ENCODE measurements around the gene RAI1. TPM values are rescaled to one million over a fixed set of nuclear protein-coding genes. Genes with fewer than 3 reads are reported as not detected.
A peak's percentile ranks its signal among the peaks of the same experiment; 100 is the strongest.
"Not testable (repeated sequence)": the region's sequence is repeated elsewhere in the genome, so short reads cannot be mapped to it uniquely, and the experiment has no call there.

RAI1 gene
- total RNA-seq, 1 experiment from 2014 or later: 86.3 TPM

- CTCF ChIA-PET: no interaction called here
- H3F3A ChIP-seq (ENCODE audit: insufficient read depth, low read depth): peaks cover 30% of the 10 kb centered on the region
- intact Hi-C loops (cut with micrococcal nuclease; ENCODE audit: unreplicated experiment): no loop called here
- no TSS peak for BruUV-seq (replicated peaks)
- peak; percentile 73 to 92 for DNase-seq
- H3K4me3 ChIP-seq: peak overlapping the region; percentile 20; the same call in 1 of the 2 replicates
- H3K9me3 ChIP-seq (ENCODE audit: insufficient read depth, low read depth): no peaks in the 10 kb centered on the region
- peak overlapping the region; percentile 24; the same call in 1 of the 2 replicates for H2AFZ ChIP-seq
- H3K4me2 ChIP-seq: peak overlapping the region; percentile 64
- POLR2A ChIA-PET (ENCODE audit: unreplicated experiment): interaction anchor here (0.6 to 0.7 kb wide), 2 partner anchors 210 to 508 kb away, joined by 3 to 5 read pairs; no protein-coding TSS in a partner anchor
- no peaks in the 10 kb centered on the region for H4K20me1 ChIP-seq (ENCODE audit: insufficient read depth)
- H3K36me3 ChIP-seq (ENCODE audit: low read depth): no peaks in the 10 kb centered on the region
- no peak for TF ChIP-seq EZH2 (IDR thresholded peaks at IDR 0.05; ENCODE audit: low read depth)
- TF ChIP-seq CTCF (conservative IDR thresholded peaks at IDR 0.05): no peak
- peak overlapping the region; percentile 82 for H3K27ac ChIP-seq
- peaks cover 49% of the 10 kb centered on the region for H3K4me1 ChIP-seq (replicated peaks; ENCODE audit: insufficient read depth)
- H3K27me3 ChIP-seq (ENCODE audit: insufficient read depth, low read depth): no peaks in the 10 kb centered on the region
- no peaks in the 10 kb centered on the region for H3K79me2 ChIP-seq (ENCODE audit: low read depth)
- no peaks in the 10 kb centered on the region for H3K9me2 ChIP-seq (ENCODE audit: insufficient read depth)
Measured at GRCh38 chr17:17675925-17676534, 5.2 kb upstream of the RAI1 start.

GRCh38 chr17:17676752-17677151 lies 4.5 kb upstream of the RAI1 start:
- H3K9me3 ChIP-seq (ENCODE audit: insufficient read depth, low read depth): no peaks in the 10 kb centered on the region
- H3K4me1 ChIP-seq (replicated peaks; ENCODE audit: insufficient read depth): peaks cover 48% of the 10 kb centered on the region
- TF ChIP-seq EZH2 (IDR thresholded peaks at IDR 0.05; ENCODE audit: low read depth) (no peak), CTCF (conservative IDR thresholded peaks at IDR 0.05) (no peak)
- H3K9me2 ChIP-seq (ENCODE audit: insufficient read depth): no peaks in the 10 kb centered on the region
- H3K4me3 ChIP-seq: peak overlapping the region; percentile 20; the same call in 1 of the 2 replicates
- TSS peak; percentile 49 for BruUV-seq (replicated peaks)
- no peak for DNase-seq
- POLR2A ChIA-PET (ENCODE audit: unreplicated experiment): interaction anchor here (0.6 kb wide), 1 partner anchor 1141 kb away, joined by 4 read pairs; no protein-coding TSS in a partner anchor
- H3F3A ChIP-seq (ENCODE audit: insufficient read depth, low read depth): peaks cover 30% of the 10 kb centered on the region
- CTCF ChIA-PET: no interaction called here
- peaks cover 2% of the 10 kb centered on the region for H3K79me2 ChIP-seq (ENCODE audit: low read depth)
- H4K20me1 ChIP-seq (ENCODE audit: insufficient read depth): no peaks in the 10 kb centered on the region
- intact Hi-C loops (cut with micrococcal nuclease; ENCODE audit: unreplicated experiment): no loop called here
- no peaks in the 10 kb centered on the region for H3K36me3 ChIP-seq (ENCODE audit: low read depth)
- H3K4me2 ChIP-seq: peak overlapping the region; percentile 64
- peak overlapping the region; percentile 82 for H3K27ac ChIP-seq
- H3K27me3 ChIP-seq (ENCODE audit: insufficient read depth, low read depth): no peaks in the 10 kb centered on the region
- H2AFZ ChIP-seq: no peak overlapping the region

GRCh38 chr17:17677299-17678040 lies 3.8 kb upstream of the RAI1 start:
- Histone ChIP-seq H4K20me1 (ENCODE audit: insufficient read depth) (no peaks in the 10 kb centered on the region), H3K27ac (peak overlapping the region; percentile 82; the same call in 1 of the 2 replicates), H3K4me1 (replicated peaks; ENCODE audit: insufficient read depth) (peaks cover 40% of the 10 kb centered on the region), H3K9me3 (ENCODE audit: insufficient read depth, low read depth) (no peaks in the 10 kb centered on the region), H3K4me3 (no peak overlapping the region), H3K4me2 (peak overlapping the region; percentile 64; the same call in 1 of the 2 replicates), H3K79me2 (ENCODE audit: low read depth) (peaks cover 9% of the 10 kb centered on the region), H3K27me3 (ENCODE audit: insufficient read depth, low read depth) (no peaks in the 10 kb centered on the region), H3K9me2 (ENCODE audit: insufficient read depth) (no peaks in the 10 kb centered on the region), H3F3A (ENCODE audit: insufficient read depth, low read depth) (peaks cover 30% of the 10 kb centered on the region), H2AFZ (no peak overlapping the region), H3K36me3 (ENCODE audit: low read depth) (no peaks in the 10 kb centered on the region)
- intact Hi-C loops (cut with micrococcal nuclease; ENCODE audit: unreplicated experiment): no loop called here
- CTCF ChIA-PET: interaction anchor here (0.8 kb wide), 1 partner anchor 27 kb away, joined by 3 read pairs; no protein-coding TSS in a partner anchor
- BruUV-seq (replicated peaks): no TSS peak
- no peak for DNase-seq
- POLR2A ChIA-PET (ENCODE audit: unreplicated experiment): interaction anchor here (0.6 kb wide), 1 partner anchor 1142 kb away, joined by 4 read pairs; no protein-coding TSS in a partner anchor
- TF ChIP-seq CTCF (conservative IDR thresholded peaks at IDR 0.05): no peak
- no peak for TF ChIP-seq EZH2 (IDR thresholded peaks at IDR 0.05; ENCODE audit: low read depth)

GRCh38 chr17:17678063-17678699 lies 3.1 kb upstream of the RAI1 start:
- DNase-seq; H4K20me1 ChIP-seq (ENCODE audit: insufficient read depth); BruUV-seq (replicated peaks); H3K27me3 ChIP-seq (ENCODE audit: insufficient read depth, low read depth); H3K9me2 ChIP-seq (ENCODE audit: insufficient read depth); H3K9me3 ChIP-seq (ENCODE audit: insufficient read depth, low read depth); POLR2A ChIA-PET (ENCODE audit: unreplicated experiment); H3K4me3 ChIP-seq; H2AFZ ChIP-seq; intact Hi-C loops (cut with micrococcal nuclease; ENCODE audit: unreplicated experiment); H3K27ac ChIP-seq; H3K36me3 ChIP-seq (ENCODE audit: low read depth): not testable (repeated sequence)
- CTCF ChIA-PET: interaction anchor here (0.8 kb wide), 1 partner anchor 26 kb away, joined by 3 read pairs; no protein-coding TSS in a partner anchor
- Histone ChIP-seq H3K4me2 (peak overlapping the region; percentile 8; the same call in 1 of the 2 replicates), H3K79me2 (ENCODE audit: low read depth) (peaks cover 16% of the 10 kb centered on the region), H3K4me1 (replicated peaks; ENCODE audit: insufficient read depth) (peaks cover 35% of the 10 kb centered on the region), H3F3A (ENCODE audit: insufficient read depth, low read depth) (peaks cover 30% of the 10 kb centered on the region)

All from PC-9 (cell line).